Panc1 (cell line): ENCODE results near the gene MARK2. TPM values are rescaled to one million over a fixed set of nuclear protein-coding genes. Genes with fewer than 3 reads are reported as not detected.
A peak's percentile ranks its signal among the peaks of the same experiment; 100 is the strongest.

Experiments
- ATAC-seq: fragments of 200-7000 bp; cut with Tn5 transposase; 2 replicates; pipeline ENCODE4 v1.9.1; 2020; ENCODE audit warnings: mild to moderate bottlenecking, moderate library complexity
- BruUV-seq: library from RNA; stranded (reverse); fragments of 400-500 nt; replicated peaks from 2 replicates; lab custom pipeline; 2021; lab: Mats Ljungman, UMichigan
- CTCF ChIA-PET: fragments of 300-600 bp; sonication (Branson Sonifier 250); formaldehyde crosslinking; loops from one replicate; lab custom pipeline; 2022; ENCODE audit warnings: antibody characterized with exemption; lab: Charles Lee
- POLR2A ChIA-PET: fragments of 300-600 bp; sonication (Branson Sonifier 250); formaldehyde crosslinking; loops from one replicate; lab custom pipeline; 2022; ENCODE audit warnings: antibody characterized with exemption; lab: Charles Lee
- DNase-seq: peaks from one replicate; pipeline ENCODE4 v3.0.0-alpha.2; 2010; ENCODE audit warnings: low read depth, low spot score
- H3K27ac ChIP-seq: 2 replicates; pipeline ENCODE4 v1.5.1; 2011; ENCODE audit warnings: mild to moderate bottlenecking, low read length, inconsistent platforms
- H3K27me3 ChIP-seq: fragments of 200-500 bp; sonication (Bioruptor generic); 2 replicates; pipeline ENCODE4 v1.6.0; 2014; ENCODE audit warnings: low read length, inconsistent platforms; ENCODE audit not compliant: control insufficient read depth, insufficient read depth
- H3K36me3 ChIP-seq: fragments of 200-500 bp; sonication (Bioruptor generic); 2 replicates; pipeline ENCODE4 v1.5.1; 2014; ENCODE audit warnings: inconsistent platforms, mild to moderate bottlenecking, low read length, moderate library complexity; ENCODE audit not compliant: control insufficient read depth, insufficient read depth
- H3K4me1 ChIP-seq: 2 replicates; pipeline ENCODE4 v1.5.1; 2011; ENCODE audit warnings: inconsistent platforms, mild to moderate bottlenecking, low read length, moderate library complexity; ENCODE audit not compliant: control insufficient read depth, insufficient read depth
- H3K4me3 ChIP-seq, 2 experiments: 2 replicates each; pipeline ENCODE4 v1.5.1; 2011 to 2012; ENCODE audit warnings: low read depth in 2 of 2, low read length in 2 of 2, mild to moderate bottlenecking in 2 of 2, inconsistent platforms in 1 of 2, moderate library complexity in 1 of 2
- H3K9me3 ChIP-seq: fragments of 200-500 bp; sonication (Bioruptor generic); 2 replicates; pipeline ENCODE4 v1.5.1; 2014; ENCODE audit warnings: low read depth, mild to moderate bottlenecking, inconsistent platforms, low read length, moderate library complexity; ENCODE audit not compliant: control insufficient read depth, insufficient read depth
- CTCF ChIP-seq: fragments of 450-650 bp; IDR thresholded peaks from 2 replicates; pipeline ENCODE4 v1.5.1; 2017; ENCODE audit warnings: mild to moderate bottlenecking
- POLR2AphosphoS5 ChIP-seq: IDR thresholded peaks from 2 replicates; pipeline ENCODE4 v1.6.1; 2012; ENCODE audit warnings: mild to moderate bottlenecking, low read depth, low read length, moderate library complexity
- REST ChIP-seq, 2 experiments: IDR thresholded peaks; 2 replicates each; pipeline ENCODE4 v1.6.1; 2011 to 2012; ENCODE audit warnings: low read depth in 2 of 2, control low read depth in 1 of 2, low read length in 1 of 2, mild to moderate bottlenecking in 1 of 2, moderate library complexity in 1 of 2; ENCODE audit not compliant: insufficient read depth in 1 of 2
- SIN3A ChIP-seq: IDR thresholded peaks from 2 replicates; pipeline ENCODE4 v1.6.1; 2012; ENCODE audit warnings: low read depth, mild to moderate bottlenecking, low read length, moderate library complexity, borderline replicate concordance; ENCODE audit not compliant: insufficient read depth
- TCF7L2 ChIP-seq: IDR thresholded peaks from 2 replicates; pipeline ENCODE4 v1.6.1; 2011; ENCODE audit warnings: mild to moderate bottlenecking, low read depth, low read length, inconsistent platforms
- in situ Hi-C: cut with HindIII; loops from 2 replicates; pipeline ENCODE4 v1.10.0; 2016; ENCODE audit warnings: low sequenced_read_pairs, low pct_unique_long_range_greater_than_20kb
- intact Hi-C: fragments of 100-400 bp; cut with micrococcal nuclease; formaldehyde crosslinking; loops from one replicate; pipeline ENCODE4 v1.10.0; 2022; ENCODE audit not compliant: unreplicated experiment
- total RNA-seq: library from RNA; stranded (reverse); gene quantifications from one replicate; pipeline ENCODE4 v1.2.1, GENCODE V29; 2021; ENCODE audit not compliant: unreplicated experiment

The MARK2 gene
- total RNA-seq, 1 experiment from 2014 or later = 41.1 TPM

GRCh38 chr11:63884196-63884932 lies 45.5 kb downstream of the MARK2 start:
- Histone ChIP-seq H3K36me3 (no peaks in the 10 kb centered on the region), H3K4me3 (no peak overlapping the region), H3K27me3 (no peaks in the 10 kb centered on the region), H3K27ac (no peak overlapping the region), H3K4me1 (peaks cover 20% of the 10 kb centered on the region), H3K9me3 (no peaks in the 10 kb centered on the region)
- intact Hi-C loops = no loop called here
- in situ Hi-C loops = no loop called here
- ChIA-PET CTCF (no interaction called here), POLR2A (no interaction called here)
- DNase-seq (no peak), ATAC-seq (no peak)
- BruUV-seq = no TSS peak
- no peak for TF ChIP-seq POLR2AphosphoS5
- TF ChIP-seq TCF7L2 = no peak
- no peak for TF ChIP-seq SIN3A
- no peak for TF ChIP-seq CTCF
- TF ChIP-seq REST (IDR thresholded peaks at IDR 0.05; ENCODE audit: insufficient read depth in 1 of 2, low read depth in 2 of 2, low read length in 1 of 2) = no peak

GRCh38 chr11:63887386-63887999 lies 48.6 kb downstream of the MARK2 start:
- POLR2A ChIA-PET = no interaction called here

More at GRCh38 chr11:63887386-63887999, 48.6 kb downstream of the MARK2 start:
- CTCF ChIA-PET = interaction anchor here (0.7 kb wide), 1 partner anchor 19 kb away, joined by 3 read pairs; no protein-coding TSS in a partner anchor
- no peak for TF ChIP-seq REST (IDR thresholded peaks at IDR 0.05; ENCODE audit: insufficient read depth in 1 of 2, low read depth in 2 of 2, low read length in 1 of 2)
- no peak for TF ChIP-seq POLR2AphosphoS5
- TF ChIP-seq SIN3A = no peak
- in situ Hi-C loops = no loop called here
- Histone ChIP-seq H3K4me1 (peaks cover 20% of the 10 kb centered on the region), H3K4me3 (no peak overlapping the region), H3K27ac (peak overlapping the region; percentile 5; the same call in 1 of the 2 replicates), H3K36me3 (no peaks in the 10 kb centered on the region), H3K27me3 (no peaks in the 10 kb centered on the region), H3K9me3 (no peaks in the 10 kb centered on the region)
- intact Hi-C loops = no loop called here
- DNase-seq = no peak
- no peak; the same call in 1 of the 2 replicates for ATAC-seq
- BruUV-seq = no TSS peak
